GM18868 (cell line): ENCODE measurements around the gene GOLGA6L6.
"Not testable (repeated sequence)": the region's sequence is repeated elsewhere in the genome, so short reads cannot be mapped to it uniquely, and the experiment has no call there.

Source experiments
- ATAC-seq: cut with Tn5 transposase; IDR thresholded peaks from one replicate; pipeline ENCODE4 v1.9.1; 2021; ENCODE audit warnings: mild to moderate bottlenecking, moderate library complexity; ENCODE audit not compliant: unreplicated experiment

The GOLGA6L6 gene

GRCh38 chr15:20541700-20542099 is at the start of gene GOLGA6L6:
Gene GOLGA6L6 (minus strand): TSS chr15:20541800. CDS start chr15:20541709, 91 bp downstream.
- not testable (repeated sequence) for ATAC-seq

- not testable (repeated sequence) for ATAC-seq
These were observed 48.5 kb upstream of the GOLGA6L6 start for GRCh38 chr15:20590069-20590468.

GRCh38 chr15:20586821-20587220 is 45.2 kb upstream of the GOLGA6L6 start:
- ATAC-seq = not testable (repeated sequence)

- ATAC-seq = not testable (repeated sequence)
These were observed 41.1 kb upstream of the GOLGA6L6 start for GRCh38 chr15:20582726-20583115.

- not testable (repeated sequence) for ATAC-seq
These were observed 40.6 kb upstream of the GOLGA6L6 start for GRCh38 chr15:20582109-20582725.

- not testable (repeated sequence) for ATAC-seq
These were observed 39.9 kb upstream of the GOLGA6L6 start for GRCh38 chr15:20581261-20582108.

- ATAC-seq = not testable (repeated sequence)
These were observed 38.1 kb upstream of the GOLGA6L6 start for GRCh38 chr15:20579662-20580061.

GRCh38 chr15:20551289-20551688 is 9.7 kb upstream of the GOLGA6L6 start:
- ATAC-seq = not testable (repeated sequence)

GRCh38 chr15:20505926-20506658 is 35.5 kb downstream of the GOLGA6L6 start:
- not testable (repeated sequence) for ATAC-seq

GRCh38 chr15:20502839-20503238 is 38.8 kb downstream of the GOLGA6L6 start:
- not testable (repeated sequence) for ATAC-seq

GRCh38 chr15:20501512-20502222 is 39.9 kb downstream of the GOLGA6L6 start:
- not testable (repeated sequence) for ATAC-seq

- ATAC-seq = not testable (repeated sequence)
These were observed 43.8 kb downstream of the GOLGA6L6 start for GRCh38 chr15:20497781-20498180.

- ATAC-seq = not testable (repeated sequence)
These were observed 48.6 kb downstream of the GOLGA6L6 start for GRCh38 chr15:20493035-20493434.

- not testable (repeated sequence) for ATAC-seq
These were observed 49.0 kb downstream of the GOLGA6L6 start for GRCh38 chr15:20492598-20492997.

GRCh38 chr15:20489320-20489719 is 52.3 kb downstream of the GOLGA6L6 start:
- ATAC-seq = not testable (repeated sequence)
